ENCODE results near the gene SMYD2. TPM values are rescaled to one million over a fixed set of nuclear protein-coding genes. Genes with fewer than 3 reads are reported as not detected.
"Not testable (repeated sequence)": the region's sequence is repeated elsewhere in the genome, so short reads cannot be mapped to it uniquely, and the experiment has no call there.

Gene SMYD2
- total RNA-seq, 1 donor from 2014 or later, result 35.5 TPM

DNA sequence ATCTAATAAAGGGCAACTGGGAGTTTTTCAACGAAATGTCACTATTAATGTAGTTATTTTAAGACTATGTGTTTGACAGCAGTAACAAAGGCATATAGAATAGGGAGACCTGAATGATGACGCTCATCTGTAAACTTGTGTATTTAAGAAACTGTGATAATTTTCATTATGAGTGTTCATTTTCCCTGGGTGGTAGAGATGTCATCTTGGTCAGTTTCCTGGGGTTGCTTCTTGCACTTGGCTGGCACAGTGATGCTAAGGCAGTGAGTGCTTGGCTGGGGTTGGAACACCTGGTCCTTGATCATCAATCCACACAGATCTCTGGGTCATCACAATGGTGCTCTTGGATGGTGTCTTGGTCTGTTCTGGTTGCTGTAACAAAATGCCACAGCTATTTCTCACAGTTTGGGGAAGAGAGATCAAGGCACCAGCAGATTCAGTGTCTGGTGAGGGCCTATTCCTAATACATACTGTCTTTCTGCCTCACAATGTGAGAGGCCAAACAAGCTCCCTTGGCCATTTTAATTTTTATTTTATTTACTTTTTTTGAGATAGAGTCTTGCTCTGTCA lies 7.9 kb upstream of the SMYD2 start:
- H3K9me3 Mint-ChIP-seq, result peaks cover 12% of the 10 kb centered on the region
- no peak for DNase-seq (ENCODE audit: extremely low spot score, unreplicated experiment)
- H3K27me3 Mint-ChIP-seq, result no peaks in the 10 kb centered on the region
- peaks cover 23% of the 10 kb centered on the region for H3K4me1 Mint-ChIP-seq (ENCODE audit: unreplicated experiment)
- H3K4me3 Mint-ChIP-seq, result no peak overlapping the region
- H3K27ac Mint-ChIP-seq, result no peak overlapping the region
- peaks cover 5% of the 10 kb centered on the region for H3K36me3 Mint-ChIP-seq
- TF ChIP-seq, protein P1, sequence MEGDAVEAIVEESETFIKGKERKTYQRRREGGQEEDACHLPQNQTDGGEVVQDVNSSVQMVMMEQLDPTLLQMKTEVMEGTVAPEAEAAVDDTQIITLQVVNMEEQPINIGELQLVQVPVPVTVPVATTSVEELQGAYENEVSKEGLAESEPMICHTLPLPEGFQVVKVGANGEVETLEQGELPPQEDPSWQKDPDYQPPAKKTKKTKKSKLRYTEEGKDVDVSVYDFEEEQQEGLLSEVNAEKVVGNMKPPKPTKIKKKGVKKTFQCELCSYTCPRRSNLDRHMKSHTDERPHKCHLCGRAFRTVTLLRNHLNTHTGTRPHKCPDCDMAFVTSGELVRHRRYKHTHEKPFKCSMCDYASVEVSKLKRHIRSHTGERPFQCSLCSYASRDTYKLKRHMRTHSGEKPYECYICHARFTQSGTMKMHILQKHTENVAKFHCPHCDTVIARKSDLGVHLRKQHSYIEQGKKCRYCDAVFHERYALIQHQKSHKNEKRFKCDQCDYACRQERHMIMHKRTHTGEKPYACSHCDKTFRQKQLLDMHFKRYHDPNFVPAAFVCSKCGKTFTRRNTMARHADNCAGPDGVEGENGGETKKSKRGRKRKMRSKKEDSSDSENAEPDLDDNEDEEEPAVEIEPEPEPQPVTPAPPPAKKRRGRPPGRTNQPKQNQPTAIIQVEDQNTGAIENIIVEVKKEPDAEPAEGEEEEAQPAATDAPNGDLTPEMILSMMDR (conservative IDR thresholded peaks at IDR 0.05), result no peak

GRCh38 chr1:214275700-214276099 lies 5.3 kb upstream of the SMYD2 start:
- H3K4me3 Mint-ChIP-seq; H3K27me3 Mint-ChIP-seq; H3K27ac Mint-ChIP-seq; DNase-seq (ENCODE audit: extremely low spot score, unreplicated experiment): not testable (repeated sequence)
- Mint-ChIP-seq H3K36me3 (peaks cover 16% of the 10 kb centered on the region), H3K9me3 (peaks cover 12% of the 10 kb centered on the region), H3K4me1 (ENCODE audit: unreplicated experiment) (peaks cover 26% of the 10 kb centered on the region)

- Mint-ChIP-seq H3K9me3 (peaks cover 12% of the 10 kb centered on the region), H3K27ac (no peak overlapping the region), H3K36me3 (peaks cover 16% of the 10 kb centered on the region), H3K4me1 (ENCODE audit: unreplicated experiment) (peaks cover 21% of the 10 kb centered on the region), H3K27me3 (no peaks in the 10 kb centered on the region), H3K4me3 (no peak overlapping the region)
- no peak for DNase-seq (ENCODE audit: extremely low spot score, unreplicated experiment)
- TF ChIP-seq, protein P1 (conservative IDR thresholded peaks at IDR 0.05), result no peak
These were observed 4.2 kb upstream of the SMYD2 start for GRCh38 chr1:214276786-214277185.

DNA sequence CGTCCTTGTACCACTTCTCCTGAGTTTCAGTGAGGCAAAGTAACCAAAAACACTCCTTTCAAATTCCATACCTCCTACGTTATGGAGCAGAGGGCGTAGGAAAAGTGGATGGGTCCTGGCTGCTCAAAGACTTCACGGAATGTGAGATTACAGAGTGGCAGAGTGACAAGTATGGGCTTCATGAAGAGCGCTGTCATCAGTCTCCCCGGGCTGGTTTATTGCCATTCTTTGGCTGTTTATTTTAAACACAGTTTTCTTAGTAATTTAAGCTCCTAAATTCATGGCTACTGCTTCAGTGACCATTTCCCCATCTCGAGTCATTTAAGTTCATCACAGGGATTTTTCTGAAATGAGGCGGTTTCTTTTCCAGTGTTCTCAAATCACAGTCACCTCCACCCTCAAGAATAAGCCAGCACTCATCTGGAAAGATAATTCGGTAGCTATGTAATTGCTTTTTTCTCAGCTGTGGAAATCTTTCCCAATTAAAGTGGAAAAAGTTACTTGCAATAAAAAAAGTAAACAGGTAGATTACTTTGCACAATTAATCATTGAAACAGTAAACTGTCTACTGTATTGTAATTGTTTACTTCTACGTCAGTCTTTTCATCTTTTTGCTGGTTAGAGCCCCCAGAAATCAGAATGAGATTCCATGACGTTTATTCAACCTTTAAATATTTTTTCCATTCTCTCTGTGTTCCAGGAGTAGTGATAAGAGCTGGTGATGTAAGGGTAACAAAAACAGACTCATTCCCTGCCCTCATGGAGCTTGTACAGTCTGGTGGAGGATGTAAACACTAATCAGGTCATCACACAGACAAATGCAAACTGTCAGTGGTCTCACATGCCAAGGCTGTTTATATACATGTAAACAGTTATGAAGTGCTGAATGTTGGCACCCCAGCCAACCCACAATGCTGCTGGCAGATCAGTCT lies 3.0 kb upstream of the SMYD2 start:
- peaks cover 26% of the 10 kb centered on the region for H3K4me1 Mint-ChIP-seq (ENCODE audit: unreplicated experiment)
- H3K27me3 Mint-ChIP-seq, result no peaks in the 10 kb centered on the region
- peaks cover 16% of the 10 kb centered on the region for H3K36me3 Mint-ChIP-seq
- peak overlapping the region; percentile 49 for H3K4me3 Mint-ChIP-seq
- DNase-seq (ENCODE audit: extremely low spot score, unreplicated experiment), result no peak
- TF ChIP-seq, protein P1 (conservative IDR thresholded peaks at IDR 0.05), result no peak
- peak overlapping the region; percentile 41 for H3K27ac Mint-ChIP-seq
- peaks cover 12% of the 10 kb centered on the region for H3K9me3 Mint-ChIP-seq

DNA sequence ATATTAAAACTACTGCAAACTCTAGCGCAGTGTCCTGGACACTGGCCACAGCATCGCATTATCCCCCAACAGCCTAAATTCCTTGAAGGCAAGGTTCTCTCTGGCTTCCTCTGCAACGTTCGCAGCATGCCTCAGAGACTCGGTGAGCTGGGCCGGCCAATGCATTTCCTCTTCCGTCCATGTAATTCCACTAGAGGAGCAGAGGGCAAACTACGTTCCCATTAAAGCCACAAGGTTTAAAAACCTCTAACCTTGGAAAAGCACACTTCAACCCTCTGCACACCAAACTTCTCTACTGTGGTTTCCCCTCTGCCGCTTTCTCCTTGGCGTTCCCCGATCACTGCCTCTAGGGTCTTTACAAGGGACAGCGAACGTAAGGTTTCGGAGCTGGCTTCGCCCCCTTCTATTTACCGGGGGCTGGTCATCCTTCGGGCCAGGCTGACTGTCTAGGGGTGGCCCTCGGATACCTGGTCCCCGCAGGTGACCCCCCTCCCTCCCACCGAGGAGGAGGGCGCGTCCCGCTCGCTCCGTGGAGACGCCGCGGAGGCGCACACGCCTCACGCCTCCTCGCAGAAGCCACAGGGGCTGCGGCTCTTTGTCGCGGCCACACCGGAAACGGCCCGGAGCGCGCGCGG lies 456 bp upstream of the SMYD2 start:
- H3K4me1 Mint-ChIP-seq (ENCODE audit: unreplicated experiment), result peaks cover 38% of the 10 kb centered on the region

More for the DNA sequence above, 456 bp upstream of the SMYD2 start:
- Mint-ChIP-seq H3K36me3 (peaks cover 16% of the 10 kb centered on the region), H3K4me3 (peak overlapping the region; percentile 88), H3K9me3 (peaks cover 8% of the 10 kb centered on the region), H3K27ac (peak overlapping the region; percentile 79), H3K27me3 (no peaks in the 10 kb centered on the region)
- TF ChIP-seq, protein P1 (conservative IDR thresholded peaks at IDR 0.05), result peak; percentile 26
- DNase-seq (ENCODE audit: extremely low spot score, unreplicated experiment), result no peak

Measured in type B pancreatic cell (in vitro differentiated cells).